RWPE1 (cell line): ENCODE data around the gene SLCO4C1.

ENCODE experiments used
- CTCF ChIA-PET: fragments of 350-600 bp; sonication (Branson Sonifier 250); formaldehyde crosslinking; extraction: SDS; loops from one replicate; lab custom pipeline; 2021; lab: Yijun Ruan, JAX
- POLR2A ChIA-PET: fragments of 400-600 bp; formaldehyde crosslinking; extraction: SDS; loops from one replicate; lab custom pipeline; 2020; ENCODE audit warnings: antibody characterized with exemption; ENCODE audit not compliant: low non-redundant PET; lab: Yijun Ruan, JAX
- DNase-seq: peaks from one replicate; pipeline ENCODE4 v3.0.0; 2012; ENCODE audit warnings: low spot score
- H3K27ac ChIP-seq: fragments of 450-650 bp; 2 replicates; pipeline ENCODE4 v1.5.1; 2017
- TF ChIP-seq, protein P1 (sequence below): fragments of 450-650 bp; conservative IDR thresholded peaks from 2 replicates; pipeline ENCODE4 v1.5.1; 2017; ENCODE audit warnings: low read depth, mild to moderate bottlenecking

The SLCO4C1 gene

DNA sequence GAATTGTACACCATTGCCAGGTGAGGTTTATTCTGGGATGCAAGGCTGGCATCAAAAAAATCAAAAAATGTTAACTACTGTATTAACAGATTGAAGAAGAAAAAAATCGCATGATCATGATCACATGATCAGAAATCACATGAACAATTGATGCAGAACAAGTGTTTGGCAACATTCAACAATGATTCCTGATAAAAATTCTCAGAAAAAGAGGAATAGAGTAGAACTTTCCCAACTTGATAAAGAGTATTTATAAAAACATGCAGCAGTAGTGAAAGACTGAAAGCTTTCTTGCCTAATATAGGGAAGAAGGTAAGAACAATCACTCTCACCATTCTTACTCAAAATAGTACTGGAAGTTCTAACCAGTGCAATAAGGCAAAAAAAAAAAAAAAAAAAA is 16.4 kb downstream of the SLCO4C1 start:
- CTCF ChIA-PET = no interaction called here
- no peak for DNase-seq
- no peak overlapping the region for H3K27ac ChIP-seq
- TF ChIP-seq, protein P1, sequence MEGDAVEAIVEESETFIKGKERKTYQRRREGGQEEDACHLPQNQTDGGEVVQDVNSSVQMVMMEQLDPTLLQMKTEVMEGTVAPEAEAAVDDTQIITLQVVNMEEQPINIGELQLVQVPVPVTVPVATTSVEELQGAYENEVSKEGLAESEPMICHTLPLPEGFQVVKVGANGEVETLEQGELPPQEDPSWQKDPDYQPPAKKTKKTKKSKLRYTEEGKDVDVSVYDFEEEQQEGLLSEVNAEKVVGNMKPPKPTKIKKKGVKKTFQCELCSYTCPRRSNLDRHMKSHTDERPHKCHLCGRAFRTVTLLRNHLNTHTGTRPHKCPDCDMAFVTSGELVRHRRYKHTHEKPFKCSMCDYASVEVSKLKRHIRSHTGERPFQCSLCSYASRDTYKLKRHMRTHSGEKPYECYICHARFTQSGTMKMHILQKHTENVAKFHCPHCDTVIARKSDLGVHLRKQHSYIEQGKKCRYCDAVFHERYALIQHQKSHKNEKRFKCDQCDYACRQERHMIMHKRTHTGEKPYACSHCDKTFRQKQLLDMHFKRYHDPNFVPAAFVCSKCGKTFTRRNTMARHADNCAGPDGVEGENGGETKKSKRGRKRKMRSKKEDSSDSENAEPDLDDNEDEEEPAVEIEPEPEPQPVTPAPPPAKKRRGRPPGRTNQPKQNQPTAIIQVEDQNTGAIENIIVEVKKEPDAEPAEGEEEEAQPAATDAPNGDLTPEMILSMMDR = no peak
- POLR2A ChIA-PET = no interaction called here

DNA sequence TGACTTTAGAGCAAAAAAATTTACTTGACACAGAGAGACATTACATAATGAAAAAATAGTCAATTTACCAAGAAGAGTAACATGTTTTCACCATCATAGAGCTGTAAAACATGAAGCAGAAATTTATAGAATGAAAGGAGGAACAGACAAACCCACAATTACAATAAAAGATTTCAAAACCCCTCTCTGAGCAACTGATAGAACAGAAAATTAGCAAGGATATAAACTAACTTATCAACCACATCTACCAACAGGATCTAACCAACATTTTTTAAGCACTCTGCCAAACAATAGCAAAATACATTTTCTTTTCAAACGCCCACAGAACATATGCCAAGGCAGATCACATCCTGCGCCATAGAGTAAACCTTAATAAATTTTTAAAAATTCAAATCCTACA is 17.9 kb downstream of the SLCO4C1 start:
- POLR2A ChIA-PET = no interaction called here
- no peak for DNase-seq
- TF ChIP-seq, protein P1 = no peak
- CTCF ChIA-PET = no interaction called here
- no peak overlapping the region for H3K27ac ChIP-seq

DNA sequence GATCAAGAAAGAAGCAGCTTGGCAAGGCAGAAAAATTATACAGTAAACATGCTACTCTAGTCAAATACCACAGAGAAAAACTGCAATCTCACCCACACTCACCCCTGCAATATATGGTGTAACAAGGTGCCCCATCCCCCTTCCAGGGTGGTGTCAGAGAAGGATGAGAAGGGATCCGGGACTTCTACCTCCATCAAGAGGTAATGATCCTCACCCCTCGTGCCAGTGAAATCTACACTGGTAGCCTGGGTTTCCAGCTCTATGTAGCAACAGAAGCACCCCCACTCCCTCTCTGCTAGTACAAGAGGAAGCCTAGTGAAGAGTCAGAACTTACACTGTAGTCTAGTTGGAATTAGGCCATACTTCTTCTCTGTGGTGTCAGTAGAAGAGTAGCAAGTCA is 18.9 kb downstream of the SLCO4C1 start:
- TF ChIP-seq, protein P1 = no peak
- POLR2A ChIA-PET = no interaction called here
- H3K27ac ChIP-seq = no peak overlapping the region
- DNase-seq = no peak
- CTCF ChIA-PET = interaction anchor here (2.3 kb wide), 1 partner anchor 19 kb away, joined by 7 read pairs; the partner anchor contains the start of gene SLCO4C1

DNA sequence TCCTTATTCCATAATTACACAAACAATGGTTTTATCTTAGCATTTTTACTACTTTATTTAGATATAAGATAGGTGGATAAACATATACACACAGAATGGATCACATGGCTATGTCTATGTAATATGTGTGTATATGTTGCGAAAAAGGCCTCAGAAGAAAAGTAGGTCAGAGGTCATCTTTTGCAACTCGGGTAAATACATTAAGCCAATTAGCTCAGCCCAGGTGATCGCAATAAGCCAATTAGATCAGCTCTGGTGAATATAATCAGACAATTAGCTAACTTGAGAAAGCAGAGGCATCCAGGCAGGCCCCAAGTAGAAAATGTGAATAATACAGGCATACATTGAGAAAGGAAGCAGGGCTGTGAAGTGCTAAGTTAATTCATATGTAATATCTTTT is 24.3 kb downstream of the SLCO4C1 start:
- TF ChIP-seq, protein P1 = no peak
- H3K27ac ChIP-seq = no peak overlapping the region
- CTCF ChIA-PET = no interaction called here
- POLR2A ChIA-PET = no interaction called here
- DNase-seq = no peak

DNA sequence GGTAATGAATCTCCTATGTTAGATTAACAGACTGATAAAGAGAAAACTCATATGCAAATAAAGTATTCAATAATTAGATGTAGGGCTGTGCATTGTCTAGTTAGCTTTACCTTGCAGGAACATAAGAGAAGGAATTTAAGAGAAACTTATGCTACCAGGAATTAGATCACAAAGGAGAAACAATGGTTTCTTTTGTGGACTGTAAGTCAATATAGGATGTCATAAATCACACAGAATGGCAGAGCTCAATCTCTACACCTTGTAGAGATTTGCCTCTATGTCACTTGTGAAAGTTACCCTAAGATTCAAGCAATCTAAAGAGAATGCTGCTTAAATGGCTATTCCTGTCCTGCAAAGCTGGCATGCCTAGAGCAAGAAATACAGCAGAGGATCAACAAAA is 26.0 kb downstream of the SLCO4C1 start:
- DNase-seq = no peak
- TF ChIP-seq, protein P1 = no peak
- ChIA-PET CTCF (no interaction called here), POLR2A (no interaction called here)
- H3K27ac ChIP-seq = no peak overlapping the region

DNA sequence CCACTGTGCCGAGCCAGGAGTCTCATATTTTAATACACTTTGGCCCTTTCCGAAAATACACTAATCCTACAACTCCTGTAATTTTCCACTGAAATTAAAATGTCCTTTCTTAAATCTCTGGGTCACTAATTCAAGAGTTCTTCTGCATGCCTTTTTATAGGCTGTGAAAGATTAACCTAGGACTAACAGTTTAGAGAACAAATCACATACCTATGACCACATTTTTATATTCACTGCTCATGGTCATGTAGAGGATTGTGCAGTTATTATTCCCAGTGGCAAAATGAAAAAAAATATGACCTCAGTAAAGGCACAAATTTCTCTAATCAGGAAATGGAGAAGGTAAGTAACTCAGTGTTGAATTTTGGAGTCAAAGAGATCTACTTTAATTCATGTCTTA is 33.4 kb downstream of the SLCO4C1 start:
- ChIA-PET CTCF (no interaction called here), POLR2A (no interaction called here)
- TF ChIP-seq, protein P1 = no peak
- no peak overlapping the region for H3K27ac ChIP-seq
- DNase-seq = no peak

DNA sequence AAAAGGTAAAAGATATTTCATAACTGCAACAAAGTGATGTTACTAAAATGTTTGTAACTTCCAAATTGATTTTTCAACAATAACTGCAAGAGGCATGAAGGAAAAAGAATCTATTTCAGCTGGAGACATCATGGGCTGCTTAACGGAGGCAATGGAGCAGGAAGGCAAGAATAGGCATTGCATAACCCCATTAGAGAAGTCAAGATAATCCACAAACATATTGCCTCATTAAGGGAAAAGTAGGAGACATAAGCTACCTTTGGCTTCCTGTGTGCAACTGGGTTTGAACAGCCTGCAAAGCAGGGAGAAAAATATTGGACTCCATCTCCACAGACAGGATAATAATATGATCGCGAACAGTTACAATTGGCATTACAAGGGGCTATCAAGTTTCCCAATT is 46.7 kb downstream of the SLCO4C1 start:
- ChIA-PET CTCF (interaction anchor here (0.6 kb wide), 1 partner anchor 242 kb away, joined by 3 read pairs; no protein-coding TSS in a partner anchor), POLR2A (no interaction called here)
- TF ChIP-seq, protein P1 = no peak
- no peak for DNase-seq
- H3K27ac ChIP-seq = no peak overlapping the region
